ENCODE results near the gene JAG2.

The JAG2 gene

DNA sequence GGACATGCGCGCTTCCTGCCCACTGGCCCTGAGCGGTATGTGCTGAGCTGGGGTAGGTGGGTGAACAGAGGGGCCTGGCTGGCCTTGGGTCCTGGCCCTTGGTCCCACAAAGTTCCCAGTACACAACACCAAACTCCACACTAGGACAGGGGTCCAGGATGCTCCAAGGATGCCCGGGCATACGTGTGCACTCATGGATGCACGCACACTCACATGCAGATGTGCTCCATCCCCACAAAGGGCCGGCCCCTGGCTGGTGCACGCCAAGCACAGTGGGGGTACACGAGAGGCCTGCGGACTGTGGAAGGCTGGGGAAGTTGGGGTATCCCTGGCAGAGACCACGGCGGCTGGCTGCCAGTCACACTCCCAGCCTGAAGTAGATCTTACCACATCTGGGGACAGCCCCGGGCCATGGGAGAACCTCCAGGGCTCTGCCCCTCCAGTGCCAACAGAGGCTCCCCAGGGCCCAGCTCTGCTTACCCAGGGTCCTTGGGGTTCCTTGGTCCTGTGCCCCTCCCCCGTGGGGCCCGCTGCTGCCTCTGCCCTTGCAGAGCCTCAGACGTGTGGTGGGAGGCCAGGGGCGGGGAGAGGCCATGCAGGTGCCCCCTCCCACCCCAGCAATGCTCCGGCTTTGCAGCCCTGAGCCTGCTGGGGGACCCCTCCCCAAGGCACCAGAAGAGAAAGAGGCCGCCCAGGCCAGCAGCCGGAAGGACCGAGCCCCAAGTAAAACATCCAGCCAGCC, 36.5 kb upstream of the JAG2 start:
- ChIA-PET CTCF (interaction anchor here (1.0 to 4.4 kb wide), 5 partner anchors 8 to 77 kb away, joined by 3 to 25 read pairs (median 17); no protein-coding TSS in a partner anchor), POLR2A (no interaction called here)
- H3K4me3 ChIP-seq (ENCODE audit: low read depth, low read length), result no peak overlapping the region
- TF ChIP-seq, protein P1, sequence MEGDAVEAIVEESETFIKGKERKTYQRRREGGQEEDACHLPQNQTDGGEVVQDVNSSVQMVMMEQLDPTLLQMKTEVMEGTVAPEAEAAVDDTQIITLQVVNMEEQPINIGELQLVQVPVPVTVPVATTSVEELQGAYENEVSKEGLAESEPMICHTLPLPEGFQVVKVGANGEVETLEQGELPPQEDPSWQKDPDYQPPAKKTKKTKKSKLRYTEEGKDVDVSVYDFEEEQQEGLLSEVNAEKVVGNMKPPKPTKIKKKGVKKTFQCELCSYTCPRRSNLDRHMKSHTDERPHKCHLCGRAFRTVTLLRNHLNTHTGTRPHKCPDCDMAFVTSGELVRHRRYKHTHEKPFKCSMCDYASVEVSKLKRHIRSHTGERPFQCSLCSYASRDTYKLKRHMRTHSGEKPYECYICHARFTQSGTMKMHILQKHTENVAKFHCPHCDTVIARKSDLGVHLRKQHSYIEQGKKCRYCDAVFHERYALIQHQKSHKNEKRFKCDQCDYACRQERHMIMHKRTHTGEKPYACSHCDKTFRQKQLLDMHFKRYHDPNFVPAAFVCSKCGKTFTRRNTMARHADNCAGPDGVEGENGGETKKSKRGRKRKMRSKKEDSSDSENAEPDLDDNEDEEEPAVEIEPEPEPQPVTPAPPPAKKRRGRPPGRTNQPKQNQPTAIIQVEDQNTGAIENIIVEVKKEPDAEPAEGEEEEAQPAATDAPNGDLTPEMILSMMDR (IDR thresholded peaks at IDR 0.05; ENCODE audit: insufficient read depth, low read length, missing control alignments), result no peak
- no peak for DNase-seq (ENCODE audit: low read depth, low spot score)

DNA sequence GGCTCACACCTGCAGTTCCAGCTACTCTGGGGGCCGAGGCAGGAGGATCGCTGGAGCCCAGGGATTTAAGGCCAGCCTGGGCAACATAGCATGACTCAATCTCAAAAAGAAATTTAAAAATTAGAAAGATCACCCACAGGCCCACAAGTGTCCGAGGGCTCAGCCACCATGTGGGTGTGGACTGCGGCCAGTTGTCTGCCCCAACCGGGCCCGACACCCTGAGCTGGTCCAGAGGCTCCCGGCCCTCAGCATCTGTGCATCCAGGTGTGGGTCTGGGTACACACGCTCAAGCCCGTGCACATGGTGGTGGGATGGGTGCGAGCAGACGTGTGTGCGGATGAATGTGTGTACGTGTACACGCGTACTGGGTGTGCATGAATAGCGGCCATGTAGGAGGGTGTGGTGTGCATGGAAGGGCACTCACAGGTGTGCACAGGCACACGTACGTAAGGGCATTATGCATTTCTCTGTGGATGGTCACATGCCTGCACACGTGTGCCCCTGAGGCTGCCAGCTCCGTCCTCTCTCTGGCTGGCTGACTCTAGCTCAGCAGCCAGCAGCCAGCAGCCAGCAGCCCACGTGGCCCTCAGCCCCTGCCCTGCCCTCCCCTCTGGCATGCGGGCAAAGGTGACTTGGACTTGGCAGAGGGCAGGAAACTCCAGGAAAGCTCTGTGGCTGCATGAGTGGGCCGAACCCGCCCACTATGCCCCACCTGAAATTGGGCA, 35.8 kb upstream of the JAG2 start:
- CTCF ChIA-PET, result interaction anchor here (0.8 to 4.4 kb wide), 12 partner anchors 9 to 147 kb away, joined by 3 to 32 read pairs (median 6); no protein-coding TSS in a partner anchor
- TF ChIP-seq, protein P1 (IDR thresholded peaks at IDR 0.05; ENCODE audit: insufficient read depth, low read length, missing control alignments), result no peak
- no peak for DNase-seq (ENCODE audit: low read depth, low spot score)
- H3K4me3 ChIP-seq (ENCODE audit: low read depth, low read length), result no peak overlapping the region
- POLR2A ChIA-PET, result no interaction called here

DNA sequence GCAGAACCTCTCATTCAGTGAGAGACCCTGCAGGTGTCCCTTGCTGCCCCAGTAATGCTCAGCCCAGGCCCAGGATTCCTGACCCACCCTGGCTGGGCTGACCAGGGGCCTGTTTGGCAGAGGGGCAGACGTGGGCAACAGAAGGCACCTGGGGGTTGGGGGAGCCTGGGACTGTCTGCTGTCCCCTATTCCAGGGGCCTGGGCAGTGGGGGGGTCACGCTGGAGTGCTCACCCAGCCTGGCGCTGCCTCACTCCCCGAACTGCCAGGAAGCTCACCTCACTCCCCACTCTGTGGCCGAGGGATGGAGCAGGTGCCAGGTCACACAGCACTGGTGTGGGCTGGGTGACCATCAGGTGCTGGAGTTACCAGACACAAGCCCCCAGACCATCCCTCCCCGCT, 35.1 kb upstream of the JAG2 start:
- ChIA-PET CTCF (interaction anchor here (0.6 to 4.4 kb wide), 24 partner anchors 9 to 325 kb away, joined by 3 to 32 read pairs (median 3); partner anchors contain the start of gene BTBD6), POLR2A (no interaction called here)
- no peak for DNase-seq (ENCODE audit: low read depth, low spot score)
- TF ChIP-seq, protein P1 (IDR thresholded peaks at IDR 0.05; ENCODE audit: insufficient read depth, low read length, missing control alignments), result no peak
- no peak overlapping the region for H3K4me3 ChIP-seq (ENCODE audit: low read depth, low read length)

DNA sequence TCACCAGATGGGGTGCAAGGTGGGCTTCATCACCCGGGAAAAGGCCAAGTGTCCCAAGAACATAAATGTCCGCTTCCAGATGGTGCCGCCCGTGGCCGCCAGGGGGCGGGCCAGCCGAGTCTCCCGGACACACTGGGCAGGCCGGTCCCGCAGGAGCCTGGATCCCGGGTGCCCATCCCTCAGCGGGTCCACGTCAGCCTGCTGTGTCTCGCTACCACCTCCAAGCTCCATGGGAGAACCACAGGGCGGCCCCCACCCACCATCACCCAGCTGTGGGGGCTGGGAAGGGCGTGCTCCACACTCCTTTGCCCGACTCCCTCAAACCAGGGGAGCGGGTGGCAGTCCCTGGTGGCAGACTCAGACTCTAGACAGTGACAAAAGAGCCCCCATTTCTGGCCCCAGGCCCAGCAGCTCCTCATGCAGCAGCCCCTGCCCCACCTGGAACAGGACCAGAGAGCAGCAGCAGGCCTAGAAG, 34.5 kb upstream of the JAG2 start:
- TF ChIP-seq, protein P1 (IDR thresholded peaks at IDR 0.05; ENCODE audit: insufficient read depth, low read length, missing control alignments), result peak; percentile 96
- CTCF ChIA-PET, result interaction anchor here (0.6 to 4.4 kb wide), 23 partner anchors 9 to 325 kb away, joined by 3 to 32 read pairs (median 3); partner anchors contain the start of gene BTBD6
- H3K4me3 ChIP-seq (ENCODE audit: low read depth, low read length), result 0 out of 2 replicates have a peak overlapping the region, but pooled peaks have one; percentile 3
- DNase-seq (ENCODE audit: low read depth, low spot score), result no peak
- POLR2A ChIA-PET, result no interaction called here

DNA sequence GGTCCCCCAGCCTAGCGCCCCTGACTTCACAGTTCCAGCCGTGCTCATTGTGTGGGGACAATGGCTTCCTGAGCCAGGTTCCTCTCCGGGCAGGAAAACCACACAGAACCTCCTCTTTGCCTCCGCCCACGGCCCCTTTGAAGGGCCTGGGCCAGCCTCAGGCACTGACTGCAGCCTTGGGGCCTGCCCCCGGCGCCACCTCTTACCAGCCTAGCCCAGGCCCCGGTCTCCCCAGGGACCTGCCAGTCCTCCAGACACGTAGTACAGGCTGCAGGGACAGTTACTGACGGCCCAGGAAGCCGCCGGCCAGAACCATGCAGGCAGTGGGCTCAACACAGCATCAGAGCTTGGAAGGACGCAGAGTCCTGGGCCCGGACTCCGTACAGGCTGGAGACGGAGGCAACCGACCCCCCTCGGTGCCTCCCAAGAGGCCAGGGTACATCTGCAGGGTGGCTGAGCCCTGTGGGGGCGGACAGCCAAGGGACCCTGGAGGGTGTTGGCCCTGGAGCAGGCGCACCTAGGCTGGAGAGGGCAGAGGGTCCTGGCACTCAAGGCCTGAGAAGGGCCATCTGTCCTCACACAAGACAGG, 33.4 kb upstream of the JAG2 start:
- H3K4me3 ChIP-seq (ENCODE audit: low read depth, low read length), result no peak overlapping the region
- ChIA-PET CTCF (interaction anchor here (0.6 to 4.4 kb wide), 14 partner anchors 11 to 154 kb away, joined by 3 to 32 read pairs (median 4); partner anchors contain the start of genes BTBD6 and PACS2), POLR2A (no interaction called here)
- no peak for DNase-seq (ENCODE audit: low read depth, low spot score)
- TF ChIP-seq, protein P1 (IDR thresholded peaks at IDR 0.05; ENCODE audit: insufficient read depth, low read length, missing control alignments), result no peak
